GM21367 (cell line): ENCODE results near the gene GAN.
"Not testable (repeated sequence)": the region's sequence is repeated elsewhere in the genome, so short reads cannot be mapped to it uniquely, and the experiment has no call there.

Source experiments
- ATAC-seq: cut with Tn5 transposase; IDR thresholded peaks from one replicate; pipeline ENCODE4 v1.9.1; 2021; ENCODE audit not compliant: unreplicated experiment

The GAN gene

GRCh38 chr16:81394966-81395655 lies 80.3 kb downstream of the GAN start:
- ATAC-seq: no peak

DNA sequence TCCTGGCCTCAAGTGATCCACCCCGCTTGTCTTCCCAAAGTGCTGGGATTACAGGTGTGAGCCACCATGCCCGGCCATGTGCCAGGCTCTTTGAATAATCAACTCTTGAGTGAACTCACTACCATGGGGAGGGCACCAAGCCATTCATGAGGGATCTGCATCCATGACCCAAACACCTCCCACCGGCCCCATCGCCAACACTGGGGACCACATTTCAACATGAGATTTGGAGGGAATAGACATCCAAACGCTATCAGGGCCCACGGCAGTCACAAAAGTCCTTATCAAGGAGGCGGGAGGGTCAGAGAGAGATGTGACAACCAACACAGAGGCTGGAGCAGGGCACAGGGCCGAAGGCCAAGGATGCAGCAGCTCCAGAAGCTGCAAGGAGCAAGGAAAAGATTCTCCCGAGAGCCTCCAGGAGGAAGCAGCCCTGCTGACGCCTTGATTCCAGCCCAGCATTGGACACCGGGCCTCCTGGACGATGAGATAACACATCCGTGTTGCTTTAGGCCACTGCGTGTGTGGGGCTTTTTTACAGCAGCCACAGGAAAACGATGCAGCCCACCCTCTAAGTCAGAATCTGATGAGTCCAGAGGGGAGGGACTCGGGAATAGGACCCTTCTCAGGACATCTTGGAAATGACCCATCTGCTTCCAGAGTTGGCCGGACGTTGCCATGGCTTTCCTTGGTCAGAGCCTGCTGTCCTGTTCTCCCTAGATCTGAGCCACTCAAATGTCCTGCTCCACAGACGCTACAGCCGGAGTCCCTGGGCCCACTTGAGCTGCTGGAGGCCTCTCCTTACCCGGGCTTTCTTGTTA lies 82.5 kb downstream of the GAN start:
- no peak for ATAC-seq

- no peak for ATAC-seq
These were observed 83.2 kb downstream of the GAN start for GRCh38 chr16:81397879-81398520.

- no peak for ATAC-seq
These were observed 85.1 kb downstream of the GAN start for GRCh38 chr16:81399909-81400308.

DNA sequence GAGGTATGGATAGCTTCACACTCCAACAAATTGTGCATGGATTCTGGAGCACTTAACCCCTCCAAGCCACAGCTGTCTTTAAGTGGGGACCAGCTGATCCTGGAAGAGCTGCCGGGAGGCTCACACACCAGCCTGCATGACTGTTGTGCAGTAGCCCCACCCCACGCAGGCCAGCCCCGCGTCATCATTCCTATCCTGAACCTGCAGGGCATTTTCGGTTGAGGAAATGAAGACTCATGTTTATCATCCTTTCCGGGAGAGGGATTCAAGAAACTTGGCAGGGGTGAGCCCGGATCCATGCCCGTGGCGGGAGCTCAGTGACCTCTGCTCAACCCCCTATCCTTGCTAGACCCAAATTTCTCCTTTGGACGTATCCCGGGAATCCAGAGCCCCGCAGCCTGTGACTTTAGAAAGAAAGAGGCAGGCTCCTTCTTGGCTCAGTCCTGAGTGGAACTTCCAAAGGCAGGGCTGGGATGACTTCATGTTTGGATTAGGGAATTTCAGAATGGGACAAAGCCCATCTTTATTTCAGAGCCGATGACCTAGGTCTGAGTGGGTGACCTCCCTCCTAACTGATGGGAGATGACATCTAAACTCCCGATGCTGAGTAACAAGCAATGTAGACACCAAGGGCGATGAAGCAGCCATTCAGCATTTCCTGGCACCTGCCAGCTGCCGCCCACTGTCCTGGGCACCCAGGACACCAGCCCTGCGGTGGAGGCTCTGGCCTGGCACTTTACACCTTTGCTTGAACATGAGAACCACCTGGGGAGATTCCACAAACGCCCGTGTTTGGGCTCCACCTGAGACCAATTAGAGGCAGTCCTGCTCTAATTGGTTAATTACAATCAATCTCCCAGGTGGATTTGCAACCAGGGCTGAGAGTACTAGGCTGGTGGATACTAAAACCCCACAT lies 86.5 kb downstream of the GAN start:
- no peak for ATAC-seq

- no peak for ATAC-seq
These were observed 88.4 kb downstream of the GAN start for GRCh38 chr16:81403208-81403600.

DNA sequence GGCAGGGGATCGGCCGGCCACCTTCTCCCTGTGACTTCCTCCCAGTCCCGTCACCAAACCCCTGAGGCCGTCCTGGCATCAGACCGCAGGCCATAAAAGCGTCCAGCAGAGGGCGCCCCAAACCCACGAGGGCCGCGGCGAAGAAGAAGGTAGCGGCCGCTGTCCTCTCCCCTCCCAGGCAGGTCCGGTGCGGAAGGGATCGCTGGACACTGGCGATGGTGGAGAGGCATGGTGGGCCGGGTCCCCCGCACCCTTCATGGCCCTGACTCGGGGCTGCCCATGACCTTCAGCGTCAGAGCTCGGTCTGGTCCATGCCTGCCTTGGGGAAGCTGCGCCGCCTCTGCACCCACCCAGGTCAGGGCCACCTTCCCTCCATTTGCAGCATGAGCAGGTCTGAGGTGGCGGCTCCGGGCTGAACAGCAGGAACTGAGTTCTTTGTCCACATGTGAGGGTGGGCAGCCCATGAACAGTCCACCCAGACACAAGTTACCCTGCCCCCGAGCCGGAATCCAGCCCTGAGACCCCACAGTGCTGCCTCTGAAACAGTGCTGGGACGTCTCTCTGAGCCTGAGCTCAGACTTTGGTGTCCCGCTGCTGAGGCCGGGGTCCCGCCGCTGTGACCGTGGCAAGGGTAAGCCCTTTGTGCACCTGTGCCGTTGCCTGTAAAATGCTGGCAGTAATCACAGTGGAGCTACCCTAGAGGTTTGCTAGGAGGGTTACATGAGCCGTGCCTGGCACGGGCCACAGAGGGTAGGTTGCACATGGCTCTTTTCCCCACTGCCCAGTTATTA lies 89.0 kb downstream of the GAN start:
- ATAC-seq: peak; percentile 75

GRCh38 chr16:81405002-81405401 lies 90.2 kb downstream of the GAN start:
- ATAC-seq: not testable (repeated sequence)

GRCh38 chr16:81405702-81406113 lies 90.9 kb downstream of the GAN start:
- ATAC-seq: no peak

GRCh38 chr16:81408409-81408950 lies 93.7 kb downstream of the GAN start:
- ATAC-seq: no peak

GRCh38 chr16:81409016-81409556 lies 94.3 kb downstream of the GAN start:
- no peak for ATAC-seq

GRCh38 chr16:81410643-81411293 lies 96.0 kb downstream of the GAN start:
- no peak for ATAC-seq

GRCh38 chr16:81413245-81413990 lies 98.7 kb downstream of the GAN start:
- no peak for ATAC-seq

DNA sequence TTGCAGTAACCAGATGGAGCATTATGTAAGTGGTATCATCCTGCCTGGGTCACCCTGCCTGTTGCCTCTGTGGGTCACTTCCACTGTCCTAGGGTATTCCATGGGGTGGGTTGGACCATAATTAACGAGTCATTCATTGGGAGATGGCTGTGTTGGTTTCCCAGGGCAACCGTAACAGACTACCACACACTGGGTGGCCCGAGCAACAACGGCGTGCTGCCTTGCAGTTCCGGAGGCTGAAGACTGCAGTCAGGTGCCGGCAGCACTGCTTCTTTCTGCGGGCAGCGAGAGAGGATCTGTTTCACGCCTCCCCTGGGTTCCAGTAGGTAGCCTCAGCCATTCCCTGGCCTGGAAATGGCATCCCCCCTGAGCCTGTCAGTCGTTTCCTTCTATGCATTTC lies 101.0 kb downstream of the GAN start:
- no peak for ATAC-seq

GRCh38 chr16:81416749-81417148 lies 102.0 kb downstream of the GAN start:
- no peak for ATAC-seq

DNA sequence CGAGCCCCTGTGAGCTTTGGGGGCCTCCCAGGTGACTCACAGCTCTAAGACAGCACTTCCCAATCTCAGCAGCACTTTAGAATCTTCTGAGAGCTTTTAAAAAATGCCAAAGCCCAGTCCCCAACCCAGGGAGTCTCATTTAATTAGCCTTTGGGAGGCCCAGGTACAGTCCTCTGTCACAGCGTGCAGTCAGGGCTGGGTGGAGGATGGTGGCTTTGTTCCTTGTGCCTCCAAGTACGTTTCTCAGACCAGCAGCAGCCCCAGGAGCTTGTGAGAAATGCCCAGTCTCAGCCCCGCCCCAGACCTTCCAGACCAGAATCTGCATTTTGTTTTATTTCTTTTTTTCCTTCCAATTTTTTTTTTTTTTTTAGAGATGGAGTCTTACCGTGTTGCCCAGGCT lies 102.4 kb downstream of the GAN start:
- ATAC-seq: no peak

- ATAC-seq: no peak
These were observed 105.0 kb downstream of the GAN start for GRCh38 chr16:81419806-81420205.

- no peak for ATAC-seq
These were observed 106.4 kb downstream of the GAN start for GRCh38 chr16:81421126-81421525.
